ENCODE measurements around the gene PIP5K1B. TPM values are rescaled to one million over a fixed set of nuclear protein-coding genes. Genes with fewer than 3 reads are reported as not detected.

The PIP5K1B gene
- total RNA-seq, 1 experiment from 2014 or later, result not detected

- DNase-seq (ENCODE audit: low spot score), result no peak
Observed at GRCh38 chr9:68775003-68775730, 70.1 kb downstream of the PIP5K1B start.

GRCh38 chr9:68777070-68777763 is 72.2 kb downstream of the PIP5K1B start:
- DNase-seq (ENCODE audit: low spot score), result no peak

GRCh38 chr9:68778635-68779034 is 73.6 kb downstream of the PIP5K1B start:
- DNase-seq (ENCODE audit: low spot score), result no peak

- DNase-seq (ENCODE audit: low spot score), result peak; percentile 83
Observed at GRCh38 chr9:68779558-68780379, 74.7 kb downstream of the PIP5K1B start.

GRCh38 chr9:68780380-68780712 is 75.3 kb downstream of the PIP5K1B start:
- no peak for DNase-seq (ENCODE audit: low spot score)

GRCh38 chr9:68780720-68781119 is 75.7 kb downstream of the PIP5K1B start:
- no peak for DNase-seq (ENCODE audit: low spot score)

GRCh38 chr9:68781928-68782327 is 76.9 kb downstream of the PIP5K1B start:
- DNase-seq (ENCODE audit: low spot score), result no peak

GRCh38 chr9:68782546-68782945 is 77.5 kb downstream of the PIP5K1B start:
- DNase-seq (ENCODE audit: low spot score), result no peak

GRCh38 chr9:68785965-68786364 is 80.9 kb downstream of the PIP5K1B start:
- DNase-seq (ENCODE audit: low spot score), result no peak

GRCh38 chr9:68791169-68791568 is 86.1 kb downstream of the PIP5K1B start:
- no peak for DNase-seq (ENCODE audit: low spot score)

GRCh38 chr9:68793605-68794343 is 88.7 kb downstream of the PIP5K1B start:
- DNase-seq (ENCODE audit: low spot score), result no peak

- no peak for DNase-seq (ENCODE audit: low spot score)
Observed at GRCh38 chr9:68794898-68795297, 89.9 kb downstream of the PIP5K1B start.

GRCh38 chr9:68795411-68795810 is 90.4 kb downstream of the PIP5K1B start:
- no peak for DNase-seq (ENCODE audit: low spot score)

- no peak for DNase-seq (ENCODE audit: low spot score)
Observed at GRCh38 chr9:68797116-68797515, 92.1 kb downstream of the PIP5K1B start.

GRCh38 chr9:68798423-68798822 is 93.4 kb downstream of the PIP5K1B start:
- DNase-seq (ENCODE audit: low spot score), result no peak

GRCh38 chr9:68800836-68801235 is 95.8 kb downstream of the PIP5K1B start:
- no peak for DNase-seq (ENCODE audit: low spot score)

- no peak for DNase-seq (ENCODE audit: low spot score)
Observed at GRCh38 chr9:68802525-68803015, 97.5 kb downstream of the PIP5K1B start.

- DNase-seq (ENCODE audit: low spot score), result no peak
Observed at GRCh38 chr9:68804911-68805889, 100.2 kb downstream of the PIP5K1B start.

- no peak for DNase-seq (ENCODE audit: low spot score)
Observed at GRCh38 chr9:68805890-68806517, 101.0 kb downstream of the PIP5K1B start.

- no peak for DNase-seq (ENCODE audit: low spot score)
Observed at GRCh38 chr9:68808338-68808890, 103.4 kb downstream of the PIP5K1B start.
